ENCODE data around the gene KAZN.

DNA sequence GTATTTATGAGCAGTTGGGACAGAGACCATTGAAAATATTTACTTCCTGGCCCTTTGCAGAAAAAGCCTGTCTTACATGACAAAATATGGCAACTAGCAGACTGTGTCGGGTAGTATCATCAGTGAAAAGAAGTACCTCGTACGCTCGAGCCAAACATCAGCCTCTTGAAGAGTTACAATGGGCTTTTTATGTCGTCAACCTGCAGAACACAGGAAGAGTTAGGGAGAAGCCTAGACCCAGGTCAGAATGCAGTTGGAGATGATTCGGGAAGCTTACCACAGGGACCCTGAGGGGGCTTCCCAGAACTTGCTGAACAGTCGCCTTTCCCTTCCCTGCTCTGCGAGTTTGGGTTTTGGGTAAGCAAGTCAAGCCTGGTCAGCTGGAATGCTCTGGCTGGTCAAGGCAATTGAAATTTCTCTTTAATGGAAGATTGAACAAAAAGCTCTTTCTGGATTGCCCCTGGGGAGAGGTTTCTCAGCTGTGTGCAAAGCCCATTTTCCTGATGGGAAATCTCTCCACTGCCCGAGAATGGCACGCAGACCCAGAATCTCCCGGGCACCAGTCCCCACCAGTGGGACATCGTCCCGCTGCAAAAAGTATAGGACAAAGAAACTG, 291.4 kb downstream of the KAZN start:
- TF ChIP-seq CREB5 (CRISPR knock-in tag; IDR thresholded peaks at IDR 0.05; ENCODE audit: low read depth) = no peak
- TF ChIP-seq BACH2 (CRISPR knock-in tag; IDR thresholded peaks at IDR 0.05; ENCODE audit: borderline replicate concordance) = no peak
- TF ChIP-seq TOX (CRISPR knock-in tag; IDR thresholded peaks at IDR 0.05; ENCODE audit: borderline replicate concordance) = no peak
- no peak for TF ChIP-seq ZFP3 (CRISPR knock-in tag; IDR thresholded peaks at IDR 0.05)
- no peak for TF ChIP-seq RARB (CRISPR knock-in tag; IDR thresholded peaks at IDR 0.05)
- TF ChIP-seq PATZ1 (CRISPR knock-in tag; IDR thresholded peaks at IDR 0.05; ENCODE audit: borderline replicate concordance) = no peak
- no peak for TF ChIP-seq ZNF70 (CRISPR knock-in tag; IDR thresholded peaks at IDR 0.05)
- TF ChIP-seq, protein P1, sequence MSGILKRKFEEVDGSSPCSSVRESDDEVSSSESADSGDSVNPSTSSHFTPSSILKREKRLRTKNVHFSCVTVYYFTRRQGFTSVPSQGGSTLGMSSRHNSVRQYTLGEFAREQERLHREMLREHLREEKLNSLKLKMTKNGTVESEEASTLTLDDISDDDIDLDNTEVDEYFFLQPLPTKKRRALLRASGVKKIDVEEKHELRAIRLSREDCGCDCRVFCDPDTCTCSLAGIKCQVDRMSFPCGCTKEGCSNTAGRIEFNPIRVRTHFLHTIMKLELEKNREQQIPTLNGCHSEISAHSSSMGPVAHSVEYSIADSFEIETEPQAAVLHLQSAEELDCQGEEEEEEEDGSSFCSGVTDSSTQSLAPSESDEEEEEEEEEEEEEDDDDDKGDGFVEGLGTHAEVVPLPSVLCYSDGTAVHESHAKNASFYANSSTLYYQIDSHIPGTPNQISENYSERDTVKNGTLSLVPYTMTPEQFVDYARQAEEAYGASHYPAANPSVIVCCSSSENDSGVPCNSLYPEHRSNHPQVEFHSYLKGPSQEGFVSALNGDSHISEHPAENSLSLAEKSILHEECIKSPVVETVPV (CRISPR knock-in tag; IDR thresholded peaks at IDR 0.05) = no peak
- no peak for TF ChIP-seq ZC3H10 (CRISPR knock-in tag; IDR thresholded peaks at IDR 0.05)
- TF ChIP-seq, protein P2, sequence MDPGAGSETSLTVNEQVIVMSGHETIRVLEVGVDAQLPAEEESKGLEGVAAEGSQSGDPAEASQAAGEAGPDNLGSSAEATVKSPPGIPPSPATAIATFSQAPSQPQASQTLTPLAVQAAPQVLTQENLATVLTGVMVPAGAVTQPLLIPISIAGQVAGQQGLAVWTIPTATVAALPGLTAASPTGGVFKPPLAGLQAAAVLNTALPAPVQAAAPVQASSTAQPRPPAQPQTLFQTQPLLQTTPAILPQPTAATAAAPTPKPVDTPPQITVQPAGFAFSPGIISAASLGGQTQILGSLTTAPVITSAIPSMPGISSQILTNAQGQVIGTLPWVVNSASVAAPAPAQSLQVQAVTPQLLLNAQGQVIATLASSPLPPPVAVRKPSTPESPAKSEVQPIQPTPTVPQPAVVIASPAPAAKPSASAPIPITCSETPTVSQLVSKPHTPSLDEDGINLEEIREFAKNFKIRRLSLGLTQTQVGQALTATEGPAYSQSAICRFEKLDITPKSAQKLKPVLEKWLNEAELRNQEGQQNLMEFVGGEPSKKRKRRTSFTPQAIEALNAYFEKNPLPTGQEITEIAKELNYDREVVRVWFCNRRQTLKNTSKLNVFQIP (CRISPR knock-in tag; IDR thresholded peaks at IDR 0.05; ENCODE audit: borderline replicate concordance, low read depth) = no peak
- TF ChIP-seq ARNTL (CRISPR knock-in tag; IDR thresholded peaks at IDR 0.05; ENCODE audit: borderline replicate concordance, low read depth) = no peak
- no peak for TF ChIP-seq CSDC2 (CRISPR knock-in tag; IDR thresholded peaks at IDR 0.05)
- TF ChIP-seq ESRRG (CRISPR knock-in tag; IDR thresholded peaks at IDR 0.05) = no peak
- no peak for TF ChIP-seq TCF4 (CRISPR knock-in tag; IDR thresholded peaks at IDR 0.05; ENCODE audit: borderline replicate concordance)
